ENCODE results near the gene MAMDC4.

MAMDC4 gene

GRCh38 chr9:136849960-136850865, 1.9 kb upstream of the MAMDC4 start:
- no peak for DNase-seq (ENCODE audit: low read depth)

GRCh38 chr9:136850866-136851775, 1.0 kb upstream of the MAMDC4 start:
- no peak for DNase-seq (ENCODE audit: low read depth)

- DNase-seq (ENCODE audit: low read depth) = no peak
These were observed 784 bp downstream of the MAMDC4 start for GRCh38 chr9:136852664-136853595.

GRCh38 chr9:136853596-136854112, 1.5 kb downstream of the MAMDC4 start:
- DNase-seq (ENCODE audit: low read depth) = no peak

GRCh38 chr9:136854113-136854841, 2.1 kb downstream of the MAMDC4 start:
- no peak for DNase-seq (ENCODE audit: low read depth)

GRCh38 chr9:136854842-136855460, 2.8 kb downstream of the MAMDC4 start:
- no peak for DNase-seq (ENCODE audit: low read depth)

- DNase-seq (ENCODE audit: low read depth) = no peak
These were observed 3.4 kb downstream of the MAMDC4 start for GRCh38 chr9:136855461-136856078.

GRCh38 chr9:136856079-136856476, 3.9 kb downstream of the MAMDC4 start:
- no peak for DNase-seq (ENCODE audit: low read depth)

GRCh38 chr9:136856541-136857141, 4.5 kb downstream of the MAMDC4 start:
- no peak for DNase-seq (ENCODE audit: low read depth)

GRCh38 chr9:136857166-136857565, 5.0 kb downstream of the MAMDC4 start:
- DNase-seq (ENCODE audit: low read depth) = no peak

GRCh38 chr9:136857581-136858412, 5.7 kb downstream of the MAMDC4 start:
- no peak for DNase-seq (ENCODE audit: low read depth)

GRCh38 chr9:136858452-136858843, 6.3 kb downstream of the MAMDC4 start:
- DNase-seq (ENCODE audit: low read depth) = no peak

- DNase-seq (ENCODE audit: low read depth) = no peak
These were observed 7.0 kb downstream of the MAMDC4 start for GRCh38 chr9:136858844-136859757.

- DNase-seq (ENCODE audit: low read depth) = no peak
These were observed 8.4 kb downstream of the MAMDC4 start for GRCh38 chr9:136860529-136860928.

GRCh38 chr9:136860933-136861873, 9.1 kb downstream of the MAMDC4 start:
- DNase-seq (ENCODE audit: low read depth) = no peak

GRCh38 chr9:136861874-136862457, 9.8 kb downstream of the MAMDC4 start:
- DNase-seq (ENCODE audit: low read depth) = no peak

Data from stimulated activated CD8-positive, alpha-beta memory T cell treated with anti-CD3 and anti-CD28 coated beads, Interleukin-12 subunit alpha, Interleukin-12 subunit beta, amount 100 ng/mL, for 4 hours (primary cell).